NCI-H2171 (cell line): ENCODE measurements around the gene NLK.
"Not testable (repeated sequence)": the region's sequence is repeated elsewhere in the genome, so short reads cannot be mapped to it uniquely, and the experiment has no call there.

Experiments used
- DNase-seq: peaks from one replicate; lab custom pipeline; 2025; lab: John Stamatoyannopoulos, UW

The NLK gene

GRCh38 chr17:28155405-28155804 is 112.9 kb downstream of the NLK start:
- not testable (repeated sequence) for DNase-seq

- DNase-seq = no peak
Observed at GRCh38 chr17:28159004-28159403, 116.5 kb downstream of the NLK start.

- no peak for DNase-seq
Observed at GRCh38 chr17:28159924-28160323, 117.4 kb downstream of the NLK start.

- no peak for DNase-seq
Observed at GRCh38 chr17:28160610-28161009, 118.1 kb downstream of the NLK start.

- DNase-seq = no peak
Observed at GRCh38 chr17:28161311-28161710, 118.8 kb downstream of the NLK start.

GRCh38 chr17:28166478-28166877 is 124.0 kb downstream of the NLK start:
- no peak for DNase-seq

- DNase-seq = no peak
Observed at GRCh38 chr17:28169621-28170349, 127.3 kb downstream of the NLK start.

GRCh38 chr17:28170771-28171170 is 128.3 kb downstream of the NLK start:
- no peak for DNase-seq

GRCh38 chr17:28173031-28173561 is 130.6 kb downstream of the NLK start:
- no peak for DNase-seq

- no peak for DNase-seq
Observed at GRCh38 chr17:28173801-28174200, 131.3 kb downstream of the NLK start.

GRCh38 chr17:28174352-28175046 is 132.0 kb downstream of the NLK start:
- no peak for DNase-seq

GRCh38 chr17:28177351-28177750 is 134.9 kb downstream of the NLK start:
- no peak for DNase-seq

GRCh38 chr17:28178800-28179199 is 136.3 kb downstream of the NLK start:
- DNase-seq = no peak

- no peak for DNase-seq
Observed at GRCh38 chr17:28180449-28180848, 138.0 kb downstream of the NLK start.

GRCh38 chr17:28181568-28181967 is 139.1 kb downstream of the NLK start:
- no peak for DNase-seq

- DNase-seq = no peak
Observed at GRCh38 chr17:28182559-28182958, 140.1 kb downstream of the NLK start.

GRCh38 chr17:28185658-28186057 is 143.2 kb downstream of the NLK start:
- no peak for DNase-seq

- not testable (repeated sequence) for DNase-seq
Observed at GRCh38 chr17:28186472-28186871, 144.0 kb downstream of the NLK start.

GRCh38 chr17:28187931-28188330 is 145.5 kb downstream of the NLK start:
- DNase-seq = no peak

GRCh38 chr17:28188841-28189263 is 146.4 kb downstream of the NLK start:
- no peak for DNase-seq

GRCh38 chr17:28189667-28190066 is 147.2 kb downstream of the NLK start:
- DNase-seq = no peak

GRCh38 chr17:28191018-28191417 is 148.5 kb downstream of the NLK start:
- no peak for DNase-seq

GRCh38 chr17:28193241-28193640 is 150.8 kb downstream of the NLK start:
- DNase-seq = no peak
